ENCODE results near the gene BCL2.
"Not testable (repeated sequence)": the region's sequence is repeated elsewhere in the genome, so short reads cannot be mapped to it uniquely, and the experiment has no call there.

Gene BCL2

GRCh38 chr18:63203497-63203896, 116.1 kb downstream of the BCL2 start:
- no peak overlapping the region for H3K27ac Mint-ChIP-seq
- no peaks in the 10 kb centered on the region for H3K9me3 Mint-ChIP-seq
- ATAC-seq (replicated peaks) (no peak), DNase-seq (no peak)
- no peak overlapping the region for H3K4me3 Mint-ChIP-seq
- H3K4me1 Mint-ChIP-seq = peaks cover 34 to 46% of the 10 kb centered on the region in 2 donors
- H3K36me3 Mint-ChIP-seq = peaks cover 24 to 30% of the 10 kb centered on the region in 2 donors
- no peaks in the 10 kb centered on the region for H3K27me3 Mint-ChIP-seq

DNA sequence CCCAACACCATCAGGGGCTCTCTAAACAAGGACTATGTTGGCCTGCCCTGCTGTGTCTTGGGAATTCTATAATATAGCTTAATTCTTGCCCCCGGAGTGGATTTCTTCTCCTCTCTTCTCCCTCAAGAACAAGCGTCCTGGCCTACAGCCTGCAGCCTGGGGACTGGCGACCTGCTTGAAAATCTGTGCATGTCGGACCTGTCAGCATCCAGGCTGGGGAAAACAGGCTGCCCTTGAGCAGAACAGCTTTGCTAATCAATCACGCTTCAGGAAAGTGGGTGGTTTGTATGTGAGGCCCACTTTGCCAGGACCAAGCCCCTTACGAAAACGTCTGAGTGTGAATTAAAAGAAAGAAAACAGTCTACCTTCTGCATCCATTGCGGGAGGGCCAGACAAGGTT, 116.7 kb downstream of the BCL2 start:
- ATAC-seq (replicated peaks) (no peak), DNase-seq (no peak)
- no peak overlapping the region for H3K4me3 Mint-ChIP-seq
- H3K27me3 Mint-ChIP-seq = no peaks in the 10 kb centered on the region
- peaks cover 28 to 39% of the 10 kb centered on the region in 2 donors for H3K4me1 Mint-ChIP-seq
- H3K9me3 Mint-ChIP-seq = no peaks in the 10 kb centered on the region
- H3K27ac Mint-ChIP-seq = no peak overlapping the region
- H3K36me3 Mint-ChIP-seq = peaks cover 24 to 30% of the 10 kb centered on the region in 2 donors

GRCh38 chr18:63201456-63201855, 118.1 kb downstream of the BCL2 start:
- not testable (repeated sequence) for H3K4me3 Mint-ChIP-seq; ATAC-seq (replicated peaks); H3K9me3 Mint-ChIP-seq; H3K27ac Mint-ChIP-seq; H3K27me3 Mint-ChIP-seq; DNase-seq
- Mint-ChIP-seq H3K36me3 (peaks cover 16 to 21% of the 10 kb centered on the region in 2 donors), H3K4me1 (peaks cover 19 to 25% of the 10 kb centered on the region in 2 donors)

- H3K27me3 Mint-ChIP-seq = no peaks in the 10 kb centered on the region
- no peak overlapping the region for H3K27ac Mint-ChIP-seq
- peak; percentile 23 for DNase-seq
- H3K36me3 Mint-ChIP-seq = peaks cover 7 to 9% of the 10 kb centered on the region in 2 donors
- H3K9me3 Mint-ChIP-seq = no peaks in the 10 kb centered on the region
- H3K4me3 Mint-ChIP-seq = no peak overlapping the region
- peaks cover 6 to 9% of the 10 kb centered on the region in 2 donors for H3K4me1 Mint-ChIP-seq
- ATAC-seq (replicated peaks) = peak; percentile 92 to 95
Measured at GRCh38 chr18:63199743-63200241, 119.8 kb downstream of the BCL2 start.

GRCh38 chr18:63198868-63199742, 120.5 kb downstream of the BCL2 start:
- Mint-ChIP-seq H3K4me1 (peaks cover 2 to 4% of the 10 kb centered on the region in 2 donors), H3K4me3 (no peak overlapping the region)
- ATAC-seq (replicated peaks) = no peak

GRCh38 chr18:63198098-63198760, 121.3 kb downstream of the BCL2 start:
- H3K4me1 Mint-ChIP-seq = peaks cover 4 to 5% of the 10 kb centered on the region in 2 donors
- H3K36me3 Mint-ChIP-seq = peaks cover 2 to 6% of the 10 kb centered on the region in 2 donors
- no peak for ATAC-seq (replicated peaks)
- no peak overlapping the region for H3K4me3 Mint-ChIP-seq
- H3K27me3 Mint-ChIP-seq = no peaks in the 10 kb centered on the region
- no peaks in the 10 kb centered on the region for H3K9me3 Mint-ChIP-seq
- H3K27ac Mint-ChIP-seq = no peak overlapping the region
- no peak for DNase-seq

More at GRCh38 chr18:63198868-63199742, 120.5 kb downstream of the BCL2 start:
- DNase-seq = no peak
- Mint-ChIP-seq H3K9me3 (no peaks in the 10 kb centered on the region), H3K36me3 (peaks cover under 1 to 6% of the 10 kb centered on the region in 2 donors), H3K27ac (no peak overlapping the region), H3K27me3 (no peaks in the 10 kb centered on the region)

- no peak overlapping the region for H3K27ac Mint-ChIP-seq
- H3K4me1 Mint-ChIP-seq = peaks cover 13 to 14% of the 10 kb centered on the region in 2 donors
- H3K9me3 Mint-ChIP-seq = no peaks in the 10 kb centered on the region
- H3K4me3 Mint-ChIP-seq = no peak overlapping the region
- no peaks in the 10 kb centered on the region for H3K27me3 Mint-ChIP-seq
- H3K36me3 Mint-ChIP-seq = peaks cover 7 to 11% of the 10 kb centered on the region in 2 donors
- no peak for ATAC-seq (replicated peaks)
- DNase-seq = no peak
Measured at GRCh38 chr18:63197246-63197869, 122.2 kb downstream of the BCL2 start.

DNA sequence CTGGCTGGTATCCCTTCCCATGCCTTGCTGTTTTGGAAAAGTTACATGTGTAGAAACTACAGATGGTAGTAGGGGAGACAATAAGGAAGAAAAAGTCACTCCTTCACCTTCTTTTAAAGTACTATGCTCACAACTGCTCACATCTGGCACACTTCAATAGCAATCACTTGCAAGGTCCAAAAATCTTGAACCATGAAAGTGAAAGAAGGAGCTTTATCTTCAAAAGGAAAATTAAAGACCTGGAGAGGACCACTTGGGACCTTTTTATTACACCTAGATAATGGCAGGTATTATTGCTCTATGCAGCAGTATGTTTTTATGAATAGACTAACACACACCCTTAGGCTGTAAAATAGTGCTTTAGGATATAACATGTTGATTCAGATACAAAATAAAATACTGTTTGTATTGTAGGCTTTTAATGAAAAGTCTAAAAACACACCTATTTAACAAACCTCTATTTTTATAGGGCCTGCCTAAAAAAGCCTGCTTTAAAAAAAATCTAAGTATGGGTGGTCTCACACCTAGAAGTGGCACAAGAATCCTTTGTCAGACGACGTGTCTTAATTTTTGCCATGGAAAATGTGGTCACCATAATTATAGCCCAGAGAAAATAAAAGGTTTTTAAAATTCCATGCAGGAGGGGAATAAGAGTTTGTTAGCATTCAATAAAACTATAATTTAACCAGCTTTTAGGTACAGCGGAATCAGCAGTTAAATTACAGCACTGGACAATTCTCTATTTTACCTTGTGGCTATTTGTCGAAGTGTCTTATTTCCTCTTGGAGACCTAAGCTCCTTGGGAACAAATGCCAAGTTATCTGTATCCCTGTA, 124.0 kb downstream of the BCL2 start:
- H3K27me3 Mint-ChIP-seq = no peaks in the 10 kb centered on the region
- no peak overlapping the region for H3K4me3 Mint-ChIP-seq
- peak overlapping the region; percentile 42 for H3K27ac Mint-ChIP-seq
- H3K9me3 Mint-ChIP-seq = peaks cover 0 to 2% of the 10 kb centered on the region in 2 donors
- peaks cover 23 to 28% of the 10 kb centered on the region in 2 donors for H3K4me1 Mint-ChIP-seq
- no peak for ATAC-seq (replicated peaks)
- H3K36me3 Mint-ChIP-seq = peaks cover 15 to 22% of the 10 kb centered on the region in 2 donors
- no peak for DNase-seq

GRCh38 chr18:63192885-63193349, 126.7 kb downstream of the BCL2 start:
- Mint-ChIP-seq H3K4me3 (peak overlapping the region; percentile 48 to 51), H3K27me3 (no peaks in the 10 kb centered on the region), H3K9me3 (peaks cover 0 to 2% of the 10 kb centered on the region in 2 donors), H3K4me1 (peaks cover 37 to 53% of the 10 kb centered on the region in 2 donors), H3K36me3 (peaks cover 25 to 36% of the 10 kb centered on the region in 2 donors), H3K27ac (peak overlapping the region; percentile 95)
- peak; percentile 72 to 74 for ATAC-seq (replicated peaks)
- no peak for DNase-seq

- H3K36me3 Mint-ChIP-seq = peaks cover 29 to 42% of the 10 kb centered on the region in 2 donors
- peak; percentile 69 to 70 for ATAC-seq (replicated peaks)
- peaks cover 42 to 59% of the 10 kb centered on the region in 2 donors for H3K4me1 Mint-ChIP-seq
- H3K9me3 Mint-ChIP-seq = peaks cover 0 to 2% of the 10 kb centered on the region in 2 donors
- H3K27ac Mint-ChIP-seq = peak overlapping the region; percentile 95
- peak overlapping the region; percentile 48 to 51 for H3K4me3 Mint-ChIP-seq
- no peak for DNase-seq
- H3K27me3 Mint-ChIP-seq = no peaks in the 10 kb centered on the region
Measured at GRCh38 chr18:63192126-63192884, 127.3 kb downstream of the BCL2 start.

GRCh38 chr18:63191413-63191812, 128.2 kb downstream of the BCL2 start:
- H3K4me3 Mint-ChIP-seq = no peak overlapping the region
- H3K36me3 Mint-ChIP-seq = peaks cover 29 to 47% of the 10 kb centered on the region in 2 donors
- peaks cover 0 to 2% of the 10 kb centered on the region in 2 donors for H3K9me3 Mint-ChIP-seq
- ATAC-seq (replicated peaks) (peak; percentile 38 to 49), DNase-seq (no peak)
- peak overlapping the region; percentile 95 for H3K27ac Mint-ChIP-seq
- H3K4me1 Mint-ChIP-seq = peaks cover 48 to 68% of the 10 kb centered on the region in 2 donors
- H3K27me3 Mint-ChIP-seq = no peaks in the 10 kb centered on the region

- H3K27ac Mint-ChIP-seq = peak overlapping the region; percentile 81
- H3K4me1 Mint-ChIP-seq = peaks cover 51 to 73% of the 10 kb centered on the region in 2 donors
- H3K27me3 Mint-ChIP-seq; H3K4me3 Mint-ChIP-seq; DNase-seq; H3K9me3 Mint-ChIP-seq; ATAC-seq (replicated peaks): not testable (repeated sequence)
- peaks cover 29 to 47% of the 10 kb centered on the region in 2 donors for H3K36me3 Mint-ChIP-seq
Measured at GRCh38 chr18:63190838-63191237, 128.7 kb downstream of the BCL2 start.

DNA sequence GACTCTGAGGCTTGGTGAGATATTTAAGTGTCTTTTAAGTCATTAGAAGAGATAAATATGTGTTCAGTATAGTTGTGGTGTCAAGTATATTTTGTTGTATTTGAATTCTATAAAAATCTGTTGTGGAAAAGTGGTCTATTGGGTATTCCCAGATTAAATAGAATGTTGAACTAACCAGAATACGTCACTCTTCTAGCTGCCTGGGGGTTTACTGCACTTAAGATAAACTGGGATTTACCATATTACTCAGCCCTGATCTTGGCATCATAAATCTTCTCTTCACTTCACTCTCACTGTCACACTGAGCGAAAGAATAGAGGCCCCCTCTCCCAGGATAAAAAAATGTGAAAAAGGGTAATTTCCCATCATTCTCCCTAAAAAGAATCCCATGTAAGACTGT, 129.8 kb downstream of the BCL2 start:
- Mint-ChIP-seq H3K36me3 (peaks cover 32 to 52% of the 10 kb centered on the region in 2 donors), H3K9me3 (peaks cover 0 to 2% of the 10 kb centered on the region in 2 donors), H3K4me1 (peaks cover 55 to 79% of the 10 kb centered on the region in 2 donors), H3K27ac (peak overlapping the region; percentile 7), H3K4me3 (no peak overlapping the region), H3K27me3 (no peaks in the 10 kb centered on the region)
- DNase-seq (no peak), ATAC-seq (replicated peaks) (no peak)

All from stimulated activated naive B cell treated with anti-CD40 and anti-IgM and Interleukin-4, amounts not matched to agents 10 μg/mL and 1 μg/mL and 100 μg/mL, for 72 hours (primary cell).